Heart left ventricle (tissue), 16 donors: Measurements from ENCODE around the gene EZH1. TPM values are rescaled to one million over a fixed set of nuclear protein-coding genes. Genes with fewer than 3 reads are reported as not detected.
"Not testable (repeated sequence)": the region's sequence is repeated elsewhere in the genome, so short reads cannot be mapped to it uniquely, and the experiment has no call there.

Experiments used
- ATAC-seq, 4 donors: fragments of 200-7000 bp; cut with Tn5 transposase; one replicate each; pipeline ENCODE4 v1.9.1; 2020 to 2022; ENCODE audit warnings: moderate library complexity in 4 of 4, mild to moderate bottlenecking in 3 of 4, moderate number of reproducible peaks in 1 of 4
- DNase-seq, 5 donors: peaks; one replicate each; pipeline ENCODE4 v3.0.0-alpha.2; 2020
- H3K27ac ChIP-seq, 12 donors: fragments of 200-600 bp; sonication (generic) in 4 of 12; one replicate each; pipeline versions ENCODE4 v1.5.0 to v1.8.0; 2016 to 2022; ENCODE audit warnings: mild to moderate bottlenecking in 2 of 12
- H3K27me3 ChIP-seq, 9 donors: fragments of 200-600 bp; sonication (generic) in 2 of 9; one replicate each; pipeline versions ENCODE4 v1.5.1 to v1.8.0; 2016 to 2022; ENCODE audit warnings: mild to moderate bottlenecking in 3 of 9
- H3K36me3 ChIP-seq, 9 donors: fragments of 200-600 bp; sonication (generic) in 2 of 9; one replicate each; pipeline versions ENCODE4 v1.5.0 to v1.8.0; 2018 to 2022; ENCODE audit warnings: mild to moderate bottlenecking in 2 of 9
- H3K4me1 ChIP-seq, 12 donors: fragments of 200-600 bp; sonication (generic) in 4 of 12; one replicate each; pipeline versions ENCODE4 v1.5.0 to v1.8.0; 2016 to 2022; ENCODE audit warnings: mild to moderate bottlenecking in 3 of 12
- H3K4me3 ChIP-seq, 12 donors: fragments of 200-600 bp; sonication (generic) in 4 of 12; one replicate each; pipeline versions ENCODE4 v1.5.0 to v1.8.0; 2017 to 2022; ENCODE audit warnings: mild to moderate bottlenecking in 9 of 12, moderate library complexity in 4 of 12
- H3K9me3 ChIP-seq, 12 donors: fragments of 200-600 bp; sonication (generic) in 4 of 12; one replicate each; pipeline versions ENCODE4 v1.5.0 to v1.8.0; 2016 to 2022; ENCODE audit warnings: mild to moderate bottlenecking in 1 of 12
- POLR2A ChIP-seq, 2 donors: fragments of 450-650 bp; IDR thresholded peaks; one replicate each; pipeline ENCODE4 v1.6.1; 2017; ENCODE audit warnings: antibody characterized with exemption in 2 of 2, mild to moderate bottlenecking in 2 of 2, moderate library complexity in 2 of 2
- WGBS, 4 donors: extraction: QIAGEN DNeasy Blood & Tissue Kit in 2 of 4; methylation state at CpG; one replicate each; pipeline versions ENCODE4 v1.1.5 to v1.1.7; 2013 to 2018; 5-methylcytosine and 5-hydroxymethylcytosine counted together
- intact Hi-C, 10 donors: fragments of 100-400 bp; cut with DNase I; formaldehyde crosslinking; loops; one replicate each; pipeline versions ENCODE4 v1.11.1 to v1.14.2; 2022
- polyA plus RNA-seq, 2 donors: library from polyadenylated mRNA; stranded (reverse); fragments of 200-250 nt; gene quantifications; one replicate each; pipeline ENCODE4 v1.2.3, GENCODE V29; 2013
- total RNA-seq, 9 donors: library from RNA; depleted of rRNA in 2 of 9; stranded (reverse); fragments of >200 nt in 2 of 9; fragmentation: NEBNext Ultra II Directional in 3 of 9; extraction: Animal tissue kit (Norgen Biotek cat#: 25700) in 3 of 9; gene quantifications; one replicate each; pipeline versions ENCODE4 v1.1.0 to v1.2.4, GENCODE V29; 2016 to 2023
- TF ChIP-seq, protein P1 (sequence below), 12 donors: fragments of 200-600 bp; sonication (generic) in 4 of 12; IDR thresholded peaks; one replicate each; pipeline versions ENCODE4 v1.5.0 to v1.8.0; 2018 to 2022; ENCODE audit warnings: antibody characterized with exemption in 12 of 12, mild to moderate bottlenecking in 5 of 12
- donor health status: ischemic (EF 13 %, LVEDD 7.1; RV severe dilation, severe dysfunction).
- donor health status: healthy with polysubstance abuse.
- donor health status: DM: no; HTN: yes; CAD: no.
- donor health status: DM: no; HTN: no; CAD: no.
- donor health status: ischemic (EF 25% LVEDD 6.9; RV normal size, moderate dysfunction).
- donor health status: ischemic (EF 25% LVEDD 5.7; RV mildly dilated, moderate dysfunction).
- donor health status: healthy.
- donor health status: DM: yes; HTN: yes; CAD: no.
- donor health status: ischemic (EF 35%, LVEDD 5.7; RV mildly dilated, moderate dysfunction).
- donor health status: nonischemic (EF 11% LVEDD 7.7; RV severe dilation, severe dysfunction).
- donor health status: DM: yes; HTN: yes; CAD: no.
- donor health status: PGD.
- donor health status: ischemic (EF 29% LVEDD 5.4; RV normal size, mild dysfunction).
- donor health status: nonischemic (EF 23%, LVEDD 6.1; RV moderate dilation, normal function).

Gene EZH1
- total and polyA plus RNA-seq, 11 donors: 18.8 to 50.2 (median 40.7) TPM

DNA sequence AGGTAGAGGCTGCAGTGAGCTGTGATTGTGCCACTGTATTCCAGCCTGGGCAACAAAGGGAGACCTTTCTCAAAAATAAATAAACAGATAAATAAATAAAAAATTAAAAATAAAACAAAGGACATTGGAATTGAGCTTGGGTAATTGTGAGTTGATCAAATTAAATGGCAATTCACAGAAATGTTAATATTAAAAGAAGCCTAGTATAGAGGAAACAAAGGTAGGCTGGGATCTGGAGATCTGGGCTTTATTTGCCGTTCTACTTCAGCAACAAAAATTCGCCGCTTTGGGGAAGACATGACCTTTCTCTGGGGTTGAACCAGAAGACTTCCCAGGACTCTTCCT, 28.1 kb upstream of the EZH1 start:
- H3K27me3 ChIP-seq: no peaks in the 10 kb centered on the region
- 3 to 12% (median 7%) methylated on average over 3 of the region's 3 CpGs for WGBS, 4 donors
- ATAC-seq (no peak), DNase-seq (no peak)
- peaks cover 0 to 18% (median 9%) of the 10 kb centered on the region in 12 donors for H3K4me1 ChIP-seq
- peak overlapping the region in 11 of 12 donors; percentile 48 to 86 (median 80) for H3K27ac ChIP-seq
- peaks cover 0 to 35% (median 28%) of the 10 kb centered on the region in 9 donors for H3K36me3 ChIP-seq
- peak overlapping the region; percentile 47 to 94 (median 84) for H3K4me3 ChIP-seq
- no peak for TF ChIP-seq POLR2A (IDR thresholded peaks at IDR 0.05)
- TF ChIP-seq, protein P1, sequence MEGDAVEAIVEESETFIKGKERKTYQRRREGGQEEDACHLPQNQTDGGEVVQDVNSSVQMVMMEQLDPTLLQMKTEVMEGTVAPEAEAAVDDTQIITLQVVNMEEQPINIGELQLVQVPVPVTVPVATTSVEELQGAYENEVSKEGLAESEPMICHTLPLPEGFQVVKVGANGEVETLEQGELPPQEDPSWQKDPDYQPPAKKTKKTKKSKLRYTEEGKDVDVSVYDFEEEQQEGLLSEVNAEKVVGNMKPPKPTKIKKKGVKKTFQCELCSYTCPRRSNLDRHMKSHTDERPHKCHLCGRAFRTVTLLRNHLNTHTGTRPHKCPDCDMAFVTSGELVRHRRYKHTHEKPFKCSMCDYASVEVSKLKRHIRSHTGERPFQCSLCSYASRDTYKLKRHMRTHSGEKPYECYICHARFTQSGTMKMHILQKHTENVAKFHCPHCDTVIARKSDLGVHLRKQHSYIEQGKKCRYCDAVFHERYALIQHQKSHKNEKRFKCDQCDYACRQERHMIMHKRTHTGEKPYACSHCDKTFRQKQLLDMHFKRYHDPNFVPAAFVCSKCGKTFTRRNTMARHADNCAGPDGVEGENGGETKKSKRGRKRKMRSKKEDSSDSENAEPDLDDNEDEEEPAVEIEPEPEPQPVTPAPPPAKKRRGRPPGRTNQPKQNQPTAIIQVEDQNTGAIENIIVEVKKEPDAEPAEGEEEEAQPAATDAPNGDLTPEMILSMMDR (IDR thresholded peaks at IDR 0.05): no peak
- intact Hi-C loops: loop anchor here in 2 of 10 donors (5.0 to 10.0 kb wide), 2 partner anchors 49 to 52 kb away; partner anchors contain the start of gene BECN1 (in 2 of the 2)
- no peaks in the 10 kb centered on the region for H3K9me3 ChIP-seq

DNA sequence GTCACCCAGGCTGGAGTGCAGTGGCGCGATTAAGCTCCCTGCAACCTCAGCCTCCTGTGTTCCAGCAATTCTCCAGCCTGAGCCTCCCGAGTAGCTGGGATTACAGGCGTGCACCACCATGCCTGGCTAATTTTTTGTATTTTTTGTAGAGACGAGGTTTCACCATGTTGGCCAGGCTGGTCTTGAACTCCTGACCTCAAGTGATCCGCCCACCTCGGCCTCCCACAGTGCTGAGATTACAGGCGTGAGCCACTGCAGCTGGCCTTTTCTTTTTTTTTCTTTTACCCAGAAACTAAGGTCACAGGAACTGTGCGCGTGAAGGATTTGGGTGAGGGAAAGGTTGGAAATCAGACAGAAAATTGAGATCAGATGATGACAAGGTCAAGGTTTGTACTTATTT, 25.1 kb upstream of the EZH1 start:
- peaks cover 0 to 18% (median 11%) of the 10 kb centered on the region in 12 donors for H3K4me1 ChIP-seq
- not testable (repeated sequence) for H3K27ac ChIP-seq, DNase-seq, H3K36me3 ChIP-seq, H3K9me3 ChIP-seq, H3K4me3 ChIP-seq, H3K27me3 ChIP-seq, ATAC-seq
- intact Hi-C loops: loop anchor here in 4 of 10 donors (5.0 to 10.0 kb wide), 5 partner anchors 52 to 195 kb away; partner anchors contain the start of genes BECN1 (in 2 of the 4), PSMC3IP (in 1 of the 4), RETREG3 (in 1 of the 4) and TUBG1 (in 1 of the 4)
- WGBS, 4 donors: 68 to 78% (median 72%) methylated on average over 10 of the region's 10 CpGs

DNA sequence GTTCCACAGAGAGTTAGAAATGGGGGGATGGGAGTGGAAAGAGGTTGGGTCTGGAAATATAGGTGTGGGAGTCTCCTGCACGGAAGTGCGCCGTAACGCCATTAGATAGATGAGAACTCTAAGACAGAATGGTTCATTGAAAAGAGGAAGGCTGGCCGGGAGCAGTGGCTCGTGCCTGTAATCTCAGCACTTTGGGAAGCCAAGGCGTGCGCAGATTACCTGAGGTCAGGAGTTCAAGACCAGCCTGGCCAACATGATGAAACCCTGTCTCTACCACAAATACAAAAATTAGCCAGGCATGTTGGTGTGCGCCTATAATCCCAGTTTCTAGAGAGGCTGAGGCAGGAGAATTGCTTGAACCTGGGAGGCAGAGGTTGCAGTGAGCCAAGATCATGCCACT, 23.2 kb upstream of the EZH1 start:
- H3K27me3 ChIP-seq, H3K36me3 ChIP-seq, H3K9me3 ChIP-seq, H3K27ac ChIP-seq, DNase-seq, ATAC-seq, H3K4me3 ChIP-seq: not testable (repeated sequence)
- intact Hi-C loops: loop anchor here in 2 of 10 donors (10.0 kb wide), 3 partner anchors 163 to 193 kb away; partner anchors contain the start of genes PSMC3IP (in 1 of the 2), RETREG3 (in 1 of the 2) and TUBG1 (in 1 of the 2)
- WGBS, 4 donors: 53 to 66% (median 62%) methylated on average over 9 of the region's 9 CpGs
- peaks cover 0 to 19% (median 5%) of the 10 kb centered on the region in 12 donors for H3K4me1 ChIP-seq

DNA sequence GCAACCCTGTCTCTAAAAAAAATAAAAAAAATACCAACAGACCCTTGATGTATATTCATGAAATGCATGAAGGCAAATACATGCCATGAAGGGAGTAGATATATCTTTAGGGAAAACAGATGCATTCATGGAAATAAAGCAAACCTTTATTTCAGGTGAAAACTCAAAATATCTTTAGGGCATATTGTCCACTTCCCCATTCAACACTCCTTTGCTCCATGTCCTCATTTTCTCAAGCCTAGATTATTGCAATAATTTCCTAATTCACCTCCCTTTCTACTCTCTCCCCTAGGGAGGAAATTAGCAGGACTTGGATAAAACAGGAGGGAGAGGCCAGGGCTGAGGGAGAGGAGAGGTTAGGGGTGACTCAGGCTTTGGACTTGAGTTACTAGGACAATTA, 22.7 kb upstream of the EZH1 start:
- Histone ChIP-seq H3K9me3 (no peaks in the 10 kb centered on the region), H3K36me3 (no peaks in the 10 kb centered on the region), H3K27ac (no peak overlapping the region), H3K27me3 (peaks cover 0 to 3% (median 0%) of the 10 kb centered on the region in 9 donors), H3K4me3 (no peak overlapping the region), H3K4me1 (peaks cover 0 to 20% (median under 1%) of the 10 kb centered on the region in 12 donors)
- no peak for TF ChIP-seq POLR2A (IDR thresholded peaks at IDR 0.05)
- TF ChIP-seq, protein P1 (IDR thresholded peaks at IDR 0.05): no peak
- intact Hi-C loops: loop anchor here in 2 of 10 donors (10.0 kb wide), 3 partner anchors 163 to 193 kb away; partner anchors contain the start of genes PSMC3IP (in 1 of the 2), RETREG3 (in 1 of the 2) and TUBG1 (in 1 of the 2)
- no peak for ATAC-seq
- DNase-seq: no peak

DNA sequence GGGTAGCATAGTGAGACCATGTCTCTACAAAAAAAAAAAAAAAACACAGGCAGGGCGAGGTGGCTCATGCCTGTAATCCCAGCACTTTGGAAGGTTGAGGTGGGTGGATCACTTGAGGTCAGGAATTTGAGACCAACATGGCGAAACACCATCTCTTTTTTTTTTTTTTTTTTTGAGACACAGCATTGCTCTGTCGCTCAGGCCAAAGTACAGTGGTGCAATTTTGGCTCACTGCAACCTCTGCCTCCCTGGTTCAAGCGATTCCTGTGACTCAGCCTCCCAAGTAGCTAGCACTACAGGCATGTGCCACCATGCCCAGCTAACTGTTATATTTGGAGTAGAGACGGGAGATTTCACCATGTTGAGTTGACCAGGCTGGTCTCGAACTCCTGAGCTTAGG, 21.3 kb upstream of the EZH1 start:
- Histone ChIP-seq H3K4me1 (peaks cover 0 to 23% (median 4%) of the 10 kb centered on the region in 12 donors), H3K9me3 (no peaks in the 10 kb centered on the region), H3K4me3 (no peak overlapping the region), H3K36me3 (no peaks in the 10 kb centered on the region), H3K27me3 (peaks cover 0 to 17% (median 0%) of the 10 kb centered on the region in 9 donors), H3K27ac (no peak overlapping the region)
- 86 to 93% (median 89%) methylated on average over 6 of the region's 6 CpGs for WGBS, 4 donors
- TF ChIP-seq, protein P1 (IDR thresholded peaks at IDR 0.05): no peak
- no peak for TF ChIP-seq POLR2A (IDR thresholded peaks at IDR 0.05)
- intact Hi-C loops: loop anchor here in 2 of 10 donors (10.0 kb wide), 3 partner anchors 161 to 191 kb away; partner anchors contain the start of genes PSMC3IP (in 1 of the 2), RETREG3 (in 1 of the 2) and TUBG1 (in 1 of the 2)
- ATAC-seq (no peak), DNase-seq (no peak)
